Sciatic nerve (tissue), 2 donors: Measurements from ENCODE around the gene PIP5KL1. TPM values are rescaled to one million over a fixed set of nuclear protein-coding genes. Genes with fewer than 3 reads are reported as not detected.

Source experiments
- ATAC-seq: fragments of 200-7000 bp; cut with Tn5 transposase; one replicate; pipeline ENCODE4 v1.9.1; 2020; ENCODE audit warnings: mild to moderate bottlenecking, moderate library complexity
- DNase-seq: peaks from one replicate; pipeline ENCODE4 v3.0.0-alpha.2; 2020; ENCODE audit warnings: low spot score
- intact Hi-C: fragments of 100-400 bp; cut with DNase I; formaldehyde crosslinking; loops from one replicate; pipeline ENCODE4 v1.14.2; 2022
- total RNA-seq: library from RNA; stranded (reverse); fragmentation: NEBNext Ultra II Directional; extraction: Animal tissue kit (Norgen Biotek cat#: 25700); gene quantifications from one replicate; pipeline ENCODE4 v1.2.1, GENCODE V29; 2021
- donor health status: DM: no; HTN: no; CAD: no.
- donor health status: DM: no; HTN: no; CAD: no.

The PIP5KL1 gene
- total RNA-seq, 1 donor from 2014 or later = 2.0 TPM

DNA sequence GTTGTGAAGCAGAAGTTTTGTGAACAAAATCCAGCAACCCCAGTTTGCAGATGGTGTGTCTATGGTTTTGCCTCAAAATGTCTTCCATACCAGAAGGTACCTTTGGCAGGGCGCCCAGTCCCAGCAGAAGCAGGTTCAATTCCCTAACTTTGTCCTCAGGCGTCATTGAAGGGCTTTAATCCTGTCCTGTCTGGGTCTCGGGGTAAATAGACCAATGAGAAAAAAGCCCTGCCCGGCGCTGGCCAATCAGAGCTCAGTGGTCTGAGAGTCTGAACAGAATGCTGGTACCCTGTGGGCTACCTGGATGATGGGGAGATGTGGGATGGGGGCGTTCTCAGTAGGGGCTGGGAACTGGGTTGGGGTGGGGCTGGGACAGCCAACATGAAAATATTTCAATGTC, 7.5 kb downstream of the PIP5KL1 start:
- ATAC-seq (no peak), DNase-seq (no peak)
- intact Hi-C loops = loop anchor here (5.0 kb wide), 1 partner anchor 331 kb away; no protein-coding TSS in a partner anchor

- DNase-seq (peak; percentile 89), ATAC-seq (peak; percentile 60)
- intact Hi-C loops = loop anchor here (5.0 kb wide), 1 partner anchor 329 kb away; no protein-coding TSS in a partner anchor
Measured at GRCh38 chr9:127921557-127922120, 8.9 kb downstream of the PIP5KL1 start.

- DNase-seq (no peak), ATAC-seq (no peak)
- intact Hi-C loops = loop anchor here (5.0 kb wide), 1 partner anchor 328 kb away; no protein-coding TSS in a partner anchor
Measured at GRCh38 chr9:127920794-127921193, 9.8 kb downstream of the PIP5KL1 start.

DNA sequence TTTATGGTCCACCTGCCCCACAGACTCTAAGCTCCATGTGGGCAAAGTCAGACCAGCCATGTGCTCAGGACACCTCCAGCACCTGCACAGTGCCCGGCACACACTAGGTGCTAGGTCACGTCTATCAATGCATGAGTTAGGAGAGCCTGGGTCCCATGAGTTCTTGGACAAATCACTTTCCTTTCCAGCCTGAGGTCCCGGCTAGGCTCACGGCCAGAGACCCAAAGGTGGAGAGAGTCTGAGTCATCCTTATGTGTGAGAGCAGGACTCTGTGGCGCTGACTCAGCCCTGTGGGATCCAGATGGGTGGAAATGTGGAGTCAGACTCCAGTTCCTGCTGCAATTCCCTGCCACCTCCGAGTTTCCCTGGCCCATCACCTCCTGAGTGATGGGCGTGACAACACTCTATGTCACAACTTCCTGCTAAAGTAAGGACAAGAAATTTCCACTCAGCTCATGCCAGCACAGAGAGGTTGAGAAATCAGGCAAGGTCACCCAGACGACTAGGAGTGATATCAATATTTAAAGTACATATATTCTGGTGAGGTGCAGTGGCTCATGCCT, 11.2 kb downstream of the PIP5KL1 start:
- ATAC-seq = peak; percentile 55
- intact Hi-C loops = no loop called here
- DNase-seq = peak; percentile 83

- no peak for ATAC-seq
- intact Hi-C loops = no loop called here
- DNase-seq = no peak
Measured at GRCh38 chr9:127918183-127919107, 12.1 kb downstream of the PIP5KL1 start.

DNA sequence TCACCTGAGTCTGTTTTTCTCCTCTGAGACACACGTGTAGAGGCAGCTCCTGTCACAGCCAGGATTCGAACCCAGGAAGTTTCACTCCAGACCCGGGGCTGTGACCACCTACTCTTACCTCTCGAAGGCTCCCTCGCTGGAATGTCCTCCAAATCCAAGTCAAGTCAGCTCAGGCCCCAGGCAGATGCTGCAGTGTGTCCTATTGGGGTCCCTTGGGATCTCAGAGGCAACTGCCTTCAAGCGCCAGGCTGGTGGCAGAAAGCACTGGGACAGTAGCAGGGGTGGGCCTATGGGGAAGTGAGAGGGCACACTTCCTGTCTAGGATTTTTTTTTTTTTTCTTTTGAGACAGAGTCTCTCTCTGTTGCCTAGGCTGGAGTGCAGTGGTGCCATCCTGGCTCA, 13.0 kb downstream of the PIP5KL1 start:
- no peak for ATAC-seq
- DNase-seq = no peak
- intact Hi-C loops = no loop called here

DNA sequence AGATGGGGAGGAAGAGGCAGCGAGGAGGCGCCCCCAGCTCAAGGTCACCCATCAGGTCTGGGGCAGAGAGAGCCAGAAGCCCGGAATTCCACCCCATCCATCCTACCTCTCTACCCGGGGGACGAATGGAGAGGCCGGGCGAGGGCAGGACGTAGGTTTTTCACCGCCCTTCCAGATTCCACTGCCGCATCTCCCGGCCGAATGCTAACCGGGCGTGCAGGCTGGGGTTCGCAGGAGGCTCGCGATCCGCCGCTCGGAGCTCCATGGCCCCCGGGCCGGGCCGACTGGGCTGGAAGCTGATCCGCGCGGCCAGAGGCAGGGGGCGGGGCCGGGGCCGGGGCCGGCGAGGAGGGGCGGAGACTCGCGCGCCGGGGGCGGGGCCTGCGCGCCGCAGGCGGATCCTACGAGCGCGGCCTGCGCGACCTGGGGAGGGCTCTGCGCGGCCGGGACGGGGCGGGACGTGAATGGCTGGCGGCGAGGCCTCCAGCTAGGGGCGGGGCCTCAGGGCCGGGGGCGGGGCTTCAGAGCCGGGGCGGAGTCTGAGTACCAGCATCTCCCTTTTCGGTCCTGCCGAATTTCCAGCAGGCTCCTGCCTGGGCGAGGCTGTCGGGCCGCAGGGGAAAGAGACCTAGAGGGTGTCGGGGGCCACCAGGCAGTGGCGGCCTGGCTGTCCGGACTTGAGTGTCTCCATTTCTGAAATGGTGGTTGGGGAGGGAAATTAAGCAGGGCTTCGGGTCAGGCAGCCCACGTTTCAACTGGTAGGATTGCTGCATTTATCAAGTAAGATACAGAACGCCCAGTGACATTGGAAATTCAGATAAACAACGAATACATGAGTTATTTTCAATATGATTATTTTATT, 13.6 kb downstream of the PIP5KL1 start, which contains the start of gene ST6GALNAC4:
ST6GALNAC4 (minus strand) TSS at position 322 of the 862 bp plus-strand sequence. CDS start 622 bp downstream, outside the sequence.
- ATAC-seq = peak; percentile 92
- intact Hi-C loops = no loop called here
- DNase-seq = peak; percentile 96

DNA sequence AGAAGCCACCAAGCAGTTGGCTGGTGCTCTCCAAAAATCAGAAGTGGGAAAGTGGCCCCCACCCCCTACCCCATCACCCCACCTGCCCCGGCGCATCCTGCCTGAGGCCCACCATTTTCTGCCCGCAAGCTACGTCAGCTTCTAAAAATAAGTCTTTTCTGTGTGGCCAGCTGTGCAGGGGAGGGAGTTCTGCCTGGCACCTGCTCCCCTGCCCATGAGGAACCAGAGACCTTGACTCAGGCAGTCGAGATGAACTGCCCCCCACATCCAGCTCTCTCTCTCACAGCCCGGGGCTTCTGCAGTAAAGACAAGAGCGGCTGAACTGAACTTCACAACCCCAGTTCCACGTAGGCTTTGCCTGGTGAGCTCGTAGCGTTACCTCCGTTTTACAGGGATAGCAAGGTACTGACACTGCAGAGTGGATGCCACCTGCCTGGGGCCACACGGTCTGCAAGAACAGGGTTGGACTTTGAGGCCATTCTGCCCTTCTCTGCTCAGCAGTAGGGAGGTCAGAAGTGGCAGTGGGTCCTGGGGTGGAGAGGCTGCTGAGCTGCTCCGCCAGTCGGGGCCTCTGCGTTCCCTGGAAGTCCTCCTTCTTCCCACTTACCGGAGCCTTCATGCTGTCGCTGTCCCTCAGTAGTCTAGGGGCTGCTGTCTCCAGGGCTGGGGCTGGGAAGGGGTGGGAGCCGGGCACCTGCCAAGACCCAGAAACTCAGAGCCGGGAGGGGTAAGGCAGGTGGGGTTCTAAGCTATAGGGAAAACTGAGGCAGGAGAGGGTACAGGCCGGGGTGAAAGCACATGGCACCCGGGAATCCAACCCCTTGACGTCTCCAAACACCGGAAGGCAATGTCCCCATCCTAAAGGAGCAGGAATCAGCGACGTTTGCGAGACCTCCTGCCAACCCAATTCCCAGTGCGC, 14.5 kb downstream of the PIP5KL1 start:
- ATAC-seq = peak; percentile 3
- DNase-seq = no peak
- intact Hi-C loops = no loop called here

GRCh38 chr9:127915325-127915752, 15.2 kb downstream of the PIP5KL1 start:
- ATAC-seq (no peak), DNase-seq (no peak)
- intact Hi-C loops = no loop called here

- ATAC-seq (no peak), DNase-seq (no peak)
- intact Hi-C loops = loop anchor here (5.0 kb wide), 1 partner anchor 41 kb away; no protein-coding TSS in a partner anchor
Measured at GRCh38 chr9:127913682-127914081, 16.9 kb downstream of the PIP5KL1 start.

GRCh38 chr9:127912882-127913281, 17.7 kb downstream of the PIP5KL1 start:
- no peak for DNase-seq
- intact Hi-C loops = loop anchor here (5.0 kb wide), 1 partner anchor 41 kb away; no protein-coding TSS in a partner anchor
- ATAC-seq = no peak

DNA sequence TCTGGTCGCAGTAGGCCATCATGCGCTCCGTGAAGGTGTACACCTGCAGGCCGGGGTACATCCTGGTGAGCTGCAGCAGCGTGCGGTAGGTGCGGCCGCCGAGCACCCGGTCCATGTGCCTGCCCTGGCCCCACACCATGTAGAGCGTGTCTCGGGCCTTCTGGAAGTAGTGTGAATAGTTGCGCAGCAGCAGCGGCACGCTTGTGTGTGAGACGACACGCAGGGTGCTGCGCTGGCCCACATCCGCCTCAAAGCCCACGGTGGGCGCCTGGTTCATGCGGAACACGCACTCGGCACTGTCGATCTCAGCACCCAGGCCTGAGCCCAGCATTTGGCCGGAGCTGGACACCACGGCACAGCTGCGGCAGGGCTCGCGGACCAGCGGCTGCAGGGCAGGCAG, 18.3 kb downstream of the PIP5KL1 start:
- intact Hi-C loops = loop anchor here (5.0 kb wide), 1 partner anchor 40 kb away; no protein-coding TSS in a partner anchor
- ATAC-seq = no peak
- DNase-seq = no peak

DNA sequence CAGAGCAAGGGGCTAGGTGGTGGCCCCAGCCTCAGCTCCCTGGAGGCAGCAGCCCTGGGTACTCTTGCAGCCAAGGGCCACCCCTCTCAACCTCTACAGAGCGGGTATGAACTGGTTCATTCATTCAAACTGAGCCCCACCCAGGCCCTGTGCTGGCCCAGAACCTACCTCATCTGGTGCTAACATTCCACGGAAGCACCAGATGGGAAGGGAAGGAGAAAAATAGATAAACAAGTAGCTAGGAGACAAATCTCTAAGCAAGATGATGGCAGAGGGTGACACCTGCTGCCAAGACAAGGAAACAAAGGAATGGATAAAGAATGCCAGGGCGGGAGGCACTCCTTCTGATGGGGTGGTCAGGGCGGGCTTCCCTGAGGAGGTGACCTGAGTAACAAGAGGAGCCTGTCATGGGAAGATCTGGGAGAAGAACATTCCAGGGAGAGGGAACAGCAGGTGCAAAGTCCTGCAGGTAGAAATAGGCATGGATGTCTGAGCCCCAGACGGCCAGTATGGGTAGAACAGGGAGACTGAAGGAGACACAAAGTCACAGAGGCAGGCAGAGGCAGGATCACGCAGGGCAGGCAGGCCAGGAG, 19.9 kb downstream of the PIP5KL1 start:
- intact Hi-C loops = loop anchor here (5.0 kb wide), 1 partner anchor 38 kb away; no protein-coding TSS in a partner anchor
- ATAC-seq (peak; percentile 58), DNase-seq (no peak)

GRCh38 chr9:127909839-127910273, 20.7 kb downstream of the PIP5KL1 start:
- no peak for ATAC-seq
- intact Hi-C loops = loop anchor here (5.0 kb wide), 1 partner anchor 38 kb away; no protein-coding TSS in a partner anchor
- DNase-seq = no peak

DNA sequence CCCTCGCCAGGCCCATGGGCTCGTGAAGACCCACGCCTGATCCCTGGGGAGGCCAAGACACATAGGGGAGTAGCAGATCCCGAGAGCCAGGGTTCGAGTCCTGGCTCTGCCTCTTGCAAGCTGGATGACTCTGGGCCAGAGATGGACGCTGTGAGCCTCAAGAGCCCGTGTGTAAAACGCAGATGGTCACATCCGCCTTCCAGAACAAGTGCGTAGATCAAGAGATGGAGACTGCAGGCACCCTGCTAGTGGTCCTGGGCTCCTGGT, 22.0 kb downstream of the PIP5KL1 start:
- intact Hi-C loops = no loop called here
- no peak for DNase-seq
- ATAC-seq = no peak

- no peak for ATAC-seq
- no peak for DNase-seq
- intact Hi-C loops = no loop called here
Measured at GRCh38 chr9:127907867-127908659, 22.5 kb downstream of the PIP5KL1 start.

DNA sequence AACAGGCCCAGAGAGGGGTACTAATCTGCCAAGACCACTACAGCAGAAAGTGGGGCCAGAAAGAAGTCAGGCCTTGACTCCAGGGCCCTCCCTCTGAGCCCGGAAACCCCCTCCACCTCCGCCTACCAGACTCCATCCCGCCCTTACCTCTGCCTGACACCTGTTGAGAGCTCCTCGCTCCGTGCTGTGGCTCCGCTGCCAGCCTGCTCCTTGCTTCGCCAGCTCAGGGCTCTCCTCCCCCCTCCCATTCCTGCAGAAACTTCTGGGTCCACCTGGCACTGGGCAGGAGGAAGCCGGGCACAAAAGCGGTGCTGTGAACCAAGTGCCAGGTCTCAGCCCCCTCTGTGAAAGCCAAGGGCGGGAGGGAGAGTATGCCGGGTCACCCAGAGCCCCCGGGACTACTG, 24.8 kb downstream of the PIP5KL1 start:
- intact Hi-C loops = no loop called here
- DNase-seq (no peak), ATAC-seq (no peak)
